Left renal cortex interstitium (tissue), 4 donors: ENCODE measurements around the gene TRABD2B. TPM values are rescaled to one million over a fixed set of nuclear protein-coding genes. Genes with fewer than 3 reads are reported as not detected.

Source experiments
- DNase-seq, 4 donors: peaks; one replicate each; pipeline ENCODE4 v3.0.0-alpha.2; 2013; ENCODE audit warnings: low read depth in 4 of 4, low spot score in 2 of 4, missing footprints in 1 of 4
- polyA plus RNA-seq, 4 donors: library from polyadenylated mRNA; unstranded; fragments of 120-200 nt; gene quantifications; one replicate each; pipeline ENCODE4 v1.2.1, GENCODE V29; 2013; ENCODE audit not compliant: insufficient read length in 4 of 4

Gene TRABD2B
- polyA plus RNA-seq, 4 donors: 13.9 to 29.5 (median 23.1) TPM

DNA sequence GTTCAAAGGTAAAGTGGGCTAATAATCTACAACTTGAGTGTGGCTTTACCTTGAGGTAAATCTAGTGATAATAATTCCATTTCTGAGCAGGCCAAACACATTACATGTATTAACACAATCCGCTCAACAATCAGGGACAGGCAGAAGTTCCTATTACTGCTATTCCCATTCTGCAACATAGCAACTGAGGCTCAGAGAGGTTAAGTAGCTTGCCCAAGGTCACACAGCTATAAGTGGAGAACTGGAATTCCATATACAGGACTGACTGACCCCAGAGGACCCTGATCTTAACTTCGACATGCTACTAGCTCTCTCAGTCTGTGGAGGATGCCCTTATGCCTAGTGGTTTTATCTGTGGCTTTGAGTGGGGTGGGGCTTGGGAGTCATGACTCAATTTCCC is 110.1 kb downstream of the TRABD2B start:
- no peak for DNase-seq

DNA sequence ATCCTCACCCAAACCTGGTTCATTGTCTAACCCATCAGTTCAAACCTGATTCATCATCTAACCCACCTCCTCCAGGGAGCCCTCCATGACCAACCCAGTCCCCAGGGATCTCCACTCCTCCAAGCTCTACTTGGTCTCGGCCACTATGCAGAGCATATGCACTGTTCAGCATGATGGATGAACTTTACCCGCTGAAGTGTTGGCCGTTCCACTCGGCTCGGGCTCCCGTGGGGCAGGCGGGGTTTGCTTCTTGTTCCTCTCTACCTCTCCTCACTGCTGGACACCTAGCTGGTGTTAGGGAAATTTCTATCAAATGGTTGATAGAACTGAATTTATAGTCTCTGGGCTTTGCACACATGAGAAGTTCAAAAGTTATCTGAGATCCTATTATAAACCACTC is 111.0 kb downstream of the TRABD2B start:
- DNase-seq: no peak

DNA sequence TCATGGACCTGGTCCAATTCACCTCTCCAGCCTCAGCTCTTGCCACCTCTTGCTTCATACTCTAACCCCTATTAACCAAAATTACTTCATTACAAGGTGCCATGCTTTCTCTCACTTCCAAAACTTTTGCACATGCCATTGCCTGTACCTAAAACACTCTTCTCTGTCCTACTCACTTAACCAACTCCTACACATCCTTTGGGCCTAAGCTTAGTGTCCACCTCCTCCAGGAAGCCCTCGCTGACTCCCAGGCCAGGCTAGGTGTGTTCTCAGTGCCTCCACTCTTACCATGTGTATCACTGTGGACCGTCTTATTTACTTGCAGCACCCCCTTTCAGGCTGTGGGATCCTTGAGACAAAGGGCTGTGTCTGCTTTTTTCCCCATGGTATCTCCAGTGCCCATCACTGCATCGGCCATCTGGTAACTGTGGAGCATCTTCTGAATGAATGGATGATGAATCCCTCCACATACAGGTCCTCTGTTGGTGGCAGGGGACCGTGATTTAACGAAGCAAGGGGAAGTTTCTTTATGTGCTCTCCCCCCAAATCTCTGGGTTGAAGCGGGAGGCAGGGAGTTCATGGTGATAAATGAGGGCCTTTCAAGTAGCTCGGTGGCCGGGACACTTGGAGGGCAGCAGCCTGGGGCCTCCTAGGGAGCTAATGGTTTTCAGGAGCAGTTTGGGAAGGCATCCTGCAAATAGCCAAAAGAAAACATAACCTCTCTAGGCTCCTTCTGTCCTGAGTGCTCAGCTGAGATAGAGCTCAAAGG is 111.9 kb downstream of the TRABD2B start:
- no peak for DNase-seq

DNA sequence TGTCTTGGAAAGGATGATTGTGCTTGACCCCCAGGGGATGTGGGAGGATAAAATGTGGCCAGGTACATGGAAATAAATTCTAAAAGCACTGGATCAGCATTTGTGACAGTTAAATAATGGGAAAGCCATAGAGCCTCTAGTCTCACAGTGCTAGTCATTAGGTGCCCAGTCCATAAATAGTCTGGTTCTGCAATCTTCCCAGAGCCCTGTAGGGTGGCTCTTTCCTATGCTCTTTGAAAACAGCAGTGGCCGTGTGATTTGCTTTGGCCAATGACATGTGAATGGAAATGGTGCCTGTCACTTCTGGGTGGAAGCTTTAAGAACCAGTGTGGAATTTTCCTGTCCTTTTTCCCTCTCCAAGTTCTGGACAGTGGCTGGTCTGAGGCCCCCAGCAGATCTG is 113.2 kb downstream of the TRABD2B start:
- no peak for DNase-seq

DNA sequence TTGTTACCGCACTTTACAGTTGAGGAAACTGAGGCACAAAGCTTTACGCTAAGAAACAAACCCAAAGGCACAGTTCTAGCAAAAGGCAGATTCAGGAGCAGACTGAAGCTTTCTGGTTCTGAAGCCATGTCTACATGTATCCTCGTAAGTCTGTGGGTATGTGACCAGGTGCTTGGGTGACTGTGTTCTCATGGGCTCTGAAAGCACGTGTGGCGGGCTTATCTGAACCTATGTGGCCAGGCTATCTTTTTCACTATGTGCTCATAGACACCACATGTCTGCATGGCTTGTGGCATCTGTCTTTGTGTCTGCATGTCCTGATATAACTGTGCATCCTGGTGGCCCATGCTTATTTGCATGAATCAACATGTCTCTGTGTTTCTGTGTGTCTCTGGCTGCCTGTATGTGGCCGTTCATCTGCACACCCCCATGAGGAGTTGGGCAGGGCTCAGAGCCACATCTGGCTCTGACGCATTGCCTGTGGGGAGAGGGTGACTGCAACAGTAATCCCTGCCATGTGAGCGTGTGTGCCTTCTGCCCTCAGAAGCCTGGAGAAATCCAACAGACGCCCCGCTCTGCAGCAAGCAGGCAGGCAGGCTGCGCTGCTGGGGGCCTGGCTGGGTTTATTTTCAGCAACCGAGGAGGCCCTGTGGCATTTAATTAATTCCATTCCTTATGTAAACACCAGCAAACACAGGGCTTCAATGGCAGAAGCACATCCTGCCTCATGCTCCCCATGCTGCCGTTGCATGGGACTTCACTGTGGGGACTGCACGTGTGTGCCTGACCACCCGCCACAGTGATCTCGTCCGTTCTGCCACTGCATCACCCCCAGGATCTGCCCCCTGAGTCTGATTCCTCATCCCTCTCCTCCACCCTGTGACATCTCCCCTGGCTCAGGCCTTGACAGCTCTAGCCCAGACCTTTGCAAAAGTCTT is 115.4 kb downstream of the TRABD2B start:
- no peak for DNase-seq

DNA sequence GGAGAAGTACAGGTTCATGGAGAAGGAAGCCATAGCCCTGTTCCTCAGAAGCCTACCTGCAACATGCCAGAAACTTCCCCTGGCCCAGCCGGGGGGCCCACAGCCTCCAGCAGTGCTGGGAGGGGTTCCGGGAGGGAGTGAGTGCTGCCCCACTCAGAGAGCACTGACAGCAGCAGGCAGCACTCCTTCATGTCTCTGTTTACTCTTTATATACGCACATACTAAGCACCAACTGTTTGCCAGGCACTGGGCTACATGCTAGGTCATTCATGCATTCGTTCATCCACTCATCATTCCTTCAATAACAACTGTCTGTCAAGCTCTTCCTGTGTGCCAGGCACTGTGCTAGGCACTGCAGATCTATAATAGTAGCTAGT is 120.6 kb downstream of the TRABD2B start:
- DNase-seq: no peak

DNA sequence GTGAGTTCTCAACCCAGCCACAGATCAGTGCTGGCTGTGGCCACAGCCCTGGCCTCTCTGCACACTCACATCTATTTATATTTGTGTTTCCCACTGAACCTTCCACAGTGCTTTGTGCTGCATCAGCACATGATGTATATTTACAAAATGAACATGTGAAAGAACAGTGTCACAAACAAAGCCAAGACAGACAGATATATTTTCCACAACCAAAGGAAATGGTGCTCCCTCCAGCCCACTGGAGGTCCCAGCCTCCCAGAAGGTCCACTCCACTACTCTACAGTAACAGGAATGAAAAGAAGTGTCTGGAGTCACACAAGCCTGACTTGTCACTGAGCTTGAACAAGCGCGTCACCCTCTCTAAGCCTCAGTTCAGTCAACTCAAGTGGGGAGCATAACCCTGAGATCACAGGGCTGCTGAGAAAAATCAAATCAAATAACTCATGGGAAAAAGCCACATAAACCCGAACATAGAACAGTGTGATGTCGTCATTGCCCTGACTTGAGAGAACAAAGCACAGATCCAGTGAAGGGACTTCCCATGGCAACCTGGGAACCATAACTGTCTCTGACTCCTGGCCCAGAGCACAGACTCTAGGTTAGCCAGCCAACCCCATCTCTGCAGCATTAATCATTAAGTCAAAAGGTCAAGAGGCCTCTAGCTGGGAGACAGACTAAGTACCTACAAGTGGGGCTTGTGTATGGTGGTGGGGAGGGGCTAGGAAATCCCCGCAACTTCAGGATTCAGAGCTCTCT is 121.2 kb downstream of the TRABD2B start:
- DNase-seq: peak in 3 of 4 donors; percentile 36 to 54 (median 46)

DNA sequence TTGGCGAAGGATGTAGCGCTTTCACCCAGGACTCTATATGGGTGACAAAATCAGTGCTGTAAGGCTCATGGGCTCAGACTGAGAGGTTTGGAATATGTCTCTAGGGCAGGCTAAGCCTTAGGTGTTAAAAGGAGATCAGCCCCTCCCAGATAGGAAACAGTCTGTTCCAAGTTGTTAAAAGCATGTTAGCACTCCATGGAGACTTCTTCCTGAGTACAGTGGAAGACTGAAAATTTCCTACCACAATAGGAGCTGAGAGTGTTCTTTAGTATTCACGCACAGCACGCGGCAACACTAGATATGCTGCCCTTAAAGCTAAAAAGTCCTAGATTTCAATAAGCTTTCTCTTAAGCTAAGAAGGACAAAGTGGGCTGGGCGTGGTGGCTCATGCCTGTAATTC is 122.1 kb downstream of the TRABD2B start:
- DNase-seq: no peak

DNA sequence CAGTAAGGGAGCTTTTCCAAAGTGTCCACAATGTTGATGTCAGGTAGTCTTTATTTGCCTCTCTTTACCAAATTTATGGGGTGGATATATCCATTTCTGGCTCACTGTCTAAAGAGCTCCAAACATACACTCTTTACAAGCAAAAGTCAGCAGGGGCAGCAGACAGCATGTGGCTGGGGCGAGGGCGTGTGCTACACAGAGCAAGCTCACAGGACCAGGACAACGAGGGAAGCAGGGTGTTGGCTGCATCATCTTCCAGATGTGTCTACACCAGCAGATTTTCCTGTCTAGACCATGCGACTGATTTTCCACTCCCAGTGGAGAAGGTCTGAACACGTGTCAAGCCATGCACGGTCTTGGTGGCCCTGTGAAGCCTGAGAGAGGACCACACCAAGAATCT is 123.8 kb downstream of the TRABD2B start:
- DNase-seq: no peak

DNA sequence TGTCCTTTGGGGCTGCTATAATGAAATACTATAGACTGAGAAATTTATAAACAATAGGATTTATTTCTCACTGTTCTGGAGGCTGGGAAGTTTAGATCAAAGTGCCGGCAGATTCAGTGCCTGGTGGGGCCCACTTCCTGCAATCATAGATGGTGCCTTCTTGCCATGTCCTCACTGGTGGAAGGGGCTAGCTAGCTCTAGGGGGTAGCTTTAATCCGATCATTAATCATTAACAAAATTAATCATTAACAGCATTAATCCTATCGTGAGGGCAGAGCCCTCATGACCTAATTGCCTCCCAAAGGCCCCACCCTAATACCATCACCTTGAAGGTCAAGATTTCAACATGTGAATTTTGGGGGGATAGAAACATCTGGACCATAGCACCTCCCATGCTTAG is 124.3 kb downstream of the TRABD2B start:
- no peak for DNase-seq

DNA sequence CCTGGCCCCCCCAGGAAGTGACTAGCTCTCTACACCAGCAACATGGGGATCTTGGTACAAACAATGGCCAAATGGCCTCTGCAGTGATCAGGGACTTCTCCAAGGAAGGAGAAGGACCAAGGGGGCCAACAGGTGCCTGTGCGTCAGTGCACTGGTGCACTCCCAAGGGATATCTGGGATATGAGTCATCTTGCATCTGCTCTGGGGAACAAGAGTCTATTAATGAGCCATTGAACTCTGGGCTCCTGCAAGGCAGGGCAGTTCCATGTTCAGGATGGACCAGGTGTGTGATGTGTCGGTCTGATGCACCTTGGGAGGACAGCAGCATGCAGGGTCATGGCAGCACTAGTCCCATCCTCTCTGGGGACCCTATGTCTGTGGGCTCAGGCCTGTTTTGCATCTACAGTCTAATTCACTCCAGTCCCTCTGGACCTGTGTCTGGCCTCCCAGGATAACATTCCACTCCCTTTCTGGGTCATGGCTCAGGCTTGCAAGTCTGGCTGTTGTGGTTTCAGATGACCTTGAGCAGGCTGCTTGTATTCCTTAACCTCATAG is 125.3 kb downstream of the TRABD2B start:
- DNase-seq: no peak

DNA sequence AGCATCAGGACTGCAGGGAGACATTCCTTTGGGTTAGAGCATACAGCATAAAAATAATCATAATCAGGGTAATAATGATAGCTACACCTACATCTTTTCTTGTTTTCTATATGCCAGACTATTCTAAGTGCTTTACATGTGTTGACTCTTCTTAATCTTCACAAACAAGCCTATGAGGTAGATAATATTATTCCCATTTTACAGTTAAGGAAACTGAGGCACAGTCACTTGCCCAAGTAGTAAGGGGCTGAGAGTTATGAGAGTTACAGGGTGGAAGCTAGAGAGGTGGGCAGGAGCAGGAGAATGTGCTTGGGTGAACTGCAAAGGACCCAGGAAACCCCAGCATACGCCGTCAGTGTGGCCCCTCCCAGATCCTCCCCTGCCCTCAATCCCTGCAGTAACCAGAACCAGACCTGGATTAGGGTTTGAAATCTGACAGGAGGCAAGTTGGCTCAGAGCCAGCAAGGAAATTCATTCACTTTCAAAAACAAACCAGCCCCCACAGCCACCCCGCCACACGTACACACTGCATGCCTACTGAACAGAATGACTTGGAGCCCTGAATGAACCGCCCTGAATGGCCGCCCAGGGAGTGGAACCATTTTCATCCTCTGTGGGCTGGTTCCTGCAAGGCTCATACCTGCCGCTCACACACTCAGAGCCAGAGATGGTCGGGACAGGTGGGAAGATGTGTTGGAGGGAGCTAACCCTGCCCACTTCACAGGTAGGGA is 126.1 kb downstream of the TRABD2B start:
- no peak for DNase-seq

DNA sequence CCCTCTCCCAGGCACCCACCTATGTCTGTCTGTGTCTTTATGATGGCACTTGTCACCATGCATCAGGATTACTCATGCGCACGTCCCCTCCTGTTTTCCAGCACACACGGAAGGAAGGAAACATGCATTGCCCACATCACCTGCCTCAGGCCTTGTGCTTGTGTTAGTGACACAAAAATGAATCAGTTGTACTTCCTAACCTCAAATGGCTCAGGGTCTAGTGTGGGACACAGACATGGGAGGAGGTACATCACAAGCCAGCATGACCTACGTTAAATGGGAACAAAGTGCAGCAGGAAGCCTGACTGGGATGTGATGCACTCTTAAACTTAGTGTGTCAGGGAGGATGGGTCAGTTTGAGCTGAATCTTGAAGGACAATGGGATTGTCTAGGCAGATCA is 126.7 kb downstream of the TRABD2B start:
- DNase-seq: no peak

DNA sequence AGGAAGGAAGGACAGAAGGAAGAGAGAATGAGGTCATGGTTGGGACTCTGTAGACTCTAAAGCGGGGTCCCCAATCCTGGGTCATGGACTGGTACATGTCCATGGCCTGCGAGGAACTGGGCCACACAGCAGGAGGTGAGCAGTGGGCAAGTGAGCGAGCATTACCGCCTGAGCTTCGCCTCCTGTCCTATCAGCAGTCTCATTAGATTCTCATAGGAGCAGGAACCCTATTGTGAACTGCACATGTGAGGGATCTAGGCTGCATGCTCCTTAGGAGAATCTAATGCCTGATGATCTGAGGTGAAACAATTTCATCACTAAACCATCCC is 128.9 kb downstream of the TRABD2B start:
- no peak for DNase-seq

DNA sequence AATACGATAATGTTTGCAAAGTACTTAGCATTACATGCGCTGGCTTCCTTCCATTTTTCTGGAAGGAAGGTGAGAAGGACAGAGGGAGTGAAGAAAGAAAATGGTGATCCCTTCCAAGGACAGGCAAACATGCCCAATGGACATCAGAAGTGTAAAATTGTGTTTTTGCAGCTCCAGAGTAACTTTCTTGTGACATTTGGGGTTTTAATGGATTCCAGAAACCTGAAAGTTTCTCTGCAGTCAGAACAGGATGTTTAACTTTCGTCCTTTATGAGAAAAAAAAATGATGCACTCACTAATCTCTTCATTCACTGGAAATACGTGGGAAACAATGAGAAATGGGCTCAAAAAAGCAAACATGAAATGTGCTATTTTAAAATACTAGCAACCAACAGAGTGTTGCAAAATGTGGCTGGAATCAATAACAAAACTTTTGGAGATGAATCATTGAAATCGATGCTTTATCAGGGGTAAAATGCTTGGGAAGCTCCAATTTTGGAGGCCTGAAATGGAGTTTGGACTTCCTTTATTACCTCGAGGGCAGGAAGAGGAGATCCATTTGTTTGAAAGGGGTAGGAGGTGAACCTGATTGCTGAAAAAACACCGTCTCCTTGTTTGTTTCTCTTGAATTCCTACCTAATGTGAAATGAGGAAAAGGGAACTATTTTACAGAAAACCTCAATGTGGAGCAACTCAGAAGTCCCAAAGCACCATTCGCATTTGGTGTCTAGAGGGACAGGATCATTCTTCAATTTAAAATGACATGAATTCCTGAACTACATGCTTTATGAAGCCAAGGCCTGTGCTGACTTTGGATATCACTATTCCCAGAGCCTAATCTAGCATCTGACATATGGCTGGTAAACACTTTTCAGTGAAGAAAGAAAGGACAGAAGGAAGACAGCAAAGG is 129.5 kb downstream of the TRABD2B start:
- no peak for DNase-seq

DNA sequence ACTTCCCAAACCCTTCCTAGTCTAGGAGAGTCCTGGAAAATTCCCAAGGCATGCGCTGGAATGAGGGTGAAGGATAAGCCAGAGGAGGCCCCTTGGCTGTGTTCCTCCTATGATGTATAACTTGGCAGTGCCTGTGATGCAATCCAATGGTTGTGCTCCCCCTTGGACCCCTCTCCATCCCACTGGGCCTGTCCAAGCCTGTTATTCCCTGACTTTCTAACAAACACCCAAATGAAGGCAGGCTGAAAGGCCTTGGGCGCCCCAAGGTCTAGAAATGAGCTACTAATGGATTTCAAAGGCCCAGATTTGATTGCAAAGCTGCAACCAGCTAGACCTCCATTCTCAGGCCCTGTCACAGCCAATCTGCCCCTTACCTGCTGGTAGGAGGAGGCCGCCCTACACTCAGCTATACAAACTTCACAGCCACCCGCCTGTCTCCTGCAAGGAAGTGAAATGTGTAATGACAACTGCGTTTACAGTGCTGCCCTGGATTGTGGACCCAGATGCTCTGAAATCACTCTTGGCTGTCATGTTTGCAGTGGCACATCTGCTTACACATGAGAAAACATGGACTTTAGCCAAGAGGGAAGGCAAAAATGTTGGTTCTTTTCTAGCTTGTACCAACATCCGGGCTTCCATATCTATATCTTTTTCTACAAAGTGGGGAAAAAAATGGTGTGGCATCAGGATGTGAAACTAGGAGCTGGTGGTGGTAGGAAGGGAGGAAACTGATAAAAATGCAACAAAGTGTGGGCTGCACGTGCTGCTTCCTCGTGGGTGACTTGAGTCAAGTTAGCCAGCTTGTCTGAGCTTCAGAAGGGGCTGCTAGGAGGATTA is 130.4 kb downstream of the TRABD2B start:
- DNase-seq: no peak

DNA sequence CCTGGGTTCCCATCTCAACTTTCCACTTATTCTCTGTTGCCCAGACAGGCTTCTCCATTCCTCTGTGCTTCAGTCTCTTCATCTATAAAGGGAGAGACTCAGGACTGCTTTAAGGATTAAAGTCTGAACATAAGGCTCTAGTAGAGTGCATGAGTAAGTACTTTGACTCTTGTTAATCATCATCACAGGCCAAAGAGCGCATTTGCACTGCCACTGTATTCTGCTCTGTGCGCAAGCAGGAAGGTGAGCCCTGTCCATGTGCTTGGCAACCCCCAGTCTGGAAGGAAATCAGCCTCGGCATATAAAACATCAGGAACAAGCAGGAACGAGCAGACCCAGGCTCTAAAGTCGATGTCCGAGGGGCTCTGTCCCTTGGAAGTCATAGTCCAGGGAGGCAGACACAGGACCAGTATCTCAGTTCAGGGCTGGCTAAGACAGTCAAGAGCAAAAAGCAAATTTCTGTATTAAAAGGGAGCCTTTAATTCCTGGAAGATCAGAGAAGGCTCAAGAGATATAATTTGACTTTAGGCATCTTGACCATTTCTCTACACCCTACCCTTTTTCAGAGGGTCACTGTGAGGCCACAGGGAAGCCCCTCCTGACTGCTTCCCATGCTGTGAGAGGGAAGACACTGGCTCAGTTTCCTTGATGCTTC is 131.2 kb downstream of the TRABD2B start:
- DNase-seq: no peak
